Parathyroid adenoma (tissue), 2 donors: ENCODE data around the gene LSM2.
"Not testable (repeated sequence)": the region's sequence is repeated elsewhere in the genome, so short reads cannot be mapped to it uniquely, and the experiment has no call there.

Experiments
- H2AFZ ChIP-seq: fragments of 300-600 bp; sonication (generic); one replicate; pipeline ENCODE4 v1.7.0; 2017; ENCODE audit warnings: antibody characterized with exemption, mild to moderate bottlenecking
- H3K27ac ChIP-seq: fragments of 300-600 bp; sonication (generic); one replicate; pipeline ENCODE4 v1.7.0; 2017
- H3K27me3 ChIP-seq: fragments of 300-600 bp; sonication (generic); one replicate; pipeline ENCODE4 v1.7.0; 2017; ENCODE audit warnings: low read length; ENCODE audit not compliant: control insufficient read depth, insufficient read depth
- H3K36me3 ChIP-seq: fragments of 300-600 bp; sonication (generic); one replicate; pipeline ENCODE4 v1.7.0; 2017; ENCODE audit warnings: low read length; ENCODE audit not compliant: control insufficient read depth, insufficient read depth
- H3K4me1 ChIP-seq: fragments of 300-600 bp; sonication (generic); one replicate; pipeline ENCODE4 v1.7.0; 2017; ENCODE audit warnings: control low read depth
- H3K4me2 ChIP-seq: fragments of 300-600 bp; sonication (generic); one replicate; pipeline ENCODE4 v1.7.0; 2017; ENCODE audit warnings: low read length
- H3K4me3 ChIP-seq: fragments of 300-600 bp; sonication (generic); one replicate; pipeline ENCODE4 v1.7.0; 2017; ENCODE audit warnings: low read depth, low read length
- H3K79me2 ChIP-seq: fragments of 300-600 bp; sonication (generic); one replicate; pipeline ENCODE4 v1.7.0; 2017; ENCODE audit warnings: control low read depth
- H3K9ac ChIP-seq: fragments of 300-600 bp; sonication (generic); one replicate; pipeline ENCODE4 v1.7.0; 2017; ENCODE audit warnings: mild to moderate bottlenecking
- H3K9me3 ChIP-seq: fragments of 300-600 bp; sonication (generic); one replicate; pipeline ENCODE4 v1.7.0; 2017; ENCODE audit warnings: low read length; ENCODE audit not compliant: control insufficient read depth
- CTCF ChIP-seq: fragments of 300-600 bp; sonication (generic); IDR thresholded peaks from one replicate; pipeline ENCODE4 v1.7.0; 2017; ENCODE audit warnings: antibody characterized with exemption, mild to moderate bottlenecking
- donor health status: primary hyperparathyroidism.

The LSM2 gene

GRCh38 chr6:31819871-31820299 lies 13.1 kb upstream of the LSM2 start:
- Histone ChIP-seq H3K27ac (peak overlapping the region; percentile 37), H3K4me2 (peak overlapping the region; percentile 15), H2AFZ (no peak overlapping the region), H3K4me3 (no peak overlapping the region), H3K9me3 (no peaks in the 10 kb centered on the region), H3K4me1 (peaks cover 13% of the 10 kb centered on the region), H3K79me2 (no peaks in the 10 kb centered on the region), H3K27me3 (no peaks in the 10 kb centered on the region), H3K9ac (no peak overlapping the region), H3K36me3 (no peaks in the 10 kb centered on the region)
- TF ChIP-seq CTCF = no peak

GRCh38 chr6:31817929-31818511 lies 11.3 kb upstream of the LSM2 start:
- Histone ChIP-seq H3K4me2 (peak overlapping the region; percentile 80), H3K4me1 (peaks cover 13% of the 10 kb centered on the region), H3K4me3 (peak overlapping the region; percentile 78), H3K27ac (peak overlapping the region; percentile 41)
- H3K27me3 ChIP-seq, H3K79me2 ChIP-seq, H2AFZ ChIP-seq, H3K36me3 ChIP-seq, H3K9ac ChIP-seq, H3K9me3 ChIP-seq: not testable (repeated sequence)

- not testable (repeated sequence) for H3K9ac ChIP-seq, H3K36me3 ChIP-seq, H3K79me2 ChIP-seq, H3K9me3 ChIP-seq, H2AFZ ChIP-seq, H3K4me1 ChIP-seq, H3K27me3 ChIP-seq
- peak overlapping the region; percentile 78 for H3K4me3 ChIP-seq
- peak overlapping the region; percentile 41 for H3K27ac ChIP-seq
- peak overlapping the region; percentile 80 for H3K4me2 ChIP-seq
These were observed 10.6 kb upstream of the LSM2 start for GRCh38 chr6:31817133-31817928.

- no peak for TF ChIP-seq CTCF
These were observed 8.5 kb upstream of the LSM2 start, which contains the start of the genes HSPA1A and HSPA1L for GRCh38 chr6:31815025-31815838. TSS of gene HSPA1A (plus strand) at chr6:31815543. CDS start at chr6:31815757, 214 bp downstream. TSS of gene HSPA1L (minus strand) at chr6:31815283. CDS start at chr6:31811972, 3,311 bp downstream.

GRCh38 chr6:31814677-31815024 lies 7.9 kb upstream of the LSM2 start:
- Histone ChIP-seq H3K27ac (peak overlapping the region; percentile 94), H3K9me3 (no peaks in the 10 kb centered on the region), H3K27me3 (no peaks in the 10 kb centered on the region), H3K4me1 (peaks cover 9% of the 10 kb centered on the region), H2AFZ (peak overlapping the region; percentile 88), H3K4me2 (peak overlapping the region; percentile 94), H3K79me2 (no peaks in the 10 kb centered on the region), H3K4me3 (peak overlapping the region; percentile 61), H3K36me3 (no peaks in the 10 kb centered on the region), H3K9ac (no peak overlapping the region)
- TF ChIP-seq CTCF = no peak

More at GRCh38 chr6:31815025-31815838, 8.5 kb upstream of the LSM2 start, which contains the start of the genes HSPA1A and HSPA1L:
- Histone ChIP-seq H3K27ac (peak within 1 kb of the TSS; percentile 94), H3K27me3 (no peaks in the 10 kb centered on the region), H3K9ac (no peak within 1 kb of the TSS), H3K4me1 (peaks cover 9% of the 10 kb centered on the region), H3K4me3 (peak within 1 kb of the TSS; percentile 61), H3K4me2 (peak within 1 kb of the TSS; percentile 94), H3K36me3 (no peaks in the 10 kb centered on the region), H3K9me3 (no peaks in the 10 kb centered on the region), H2AFZ (peak within 1 kb of the TSS; percentile 93), H3K79me2 (no peaks in the 10 kb centered on the region)
